ENCODE measurements around the gene NR0B1. TPM values are rescaled to one million over a fixed set of nuclear protein-coding genes. Genes with fewer than 3 reads are reported as not detected.

Gene NR0B1
- total RNA-seq, 1 donor from 2014 or later: not detected

- Mint-ChIP-seq H3K27ac (ENCODE audit: unreplicated experiment) (no peak overlapping the region), H3K27me3 (ENCODE audit: low read depth) (peaks cover 2% of the 10 kb centered on the region)
These were observed 12.6 kb downstream of the NR0B1 start for GRCh38 chrX:30296408-30297254.

DNA sequence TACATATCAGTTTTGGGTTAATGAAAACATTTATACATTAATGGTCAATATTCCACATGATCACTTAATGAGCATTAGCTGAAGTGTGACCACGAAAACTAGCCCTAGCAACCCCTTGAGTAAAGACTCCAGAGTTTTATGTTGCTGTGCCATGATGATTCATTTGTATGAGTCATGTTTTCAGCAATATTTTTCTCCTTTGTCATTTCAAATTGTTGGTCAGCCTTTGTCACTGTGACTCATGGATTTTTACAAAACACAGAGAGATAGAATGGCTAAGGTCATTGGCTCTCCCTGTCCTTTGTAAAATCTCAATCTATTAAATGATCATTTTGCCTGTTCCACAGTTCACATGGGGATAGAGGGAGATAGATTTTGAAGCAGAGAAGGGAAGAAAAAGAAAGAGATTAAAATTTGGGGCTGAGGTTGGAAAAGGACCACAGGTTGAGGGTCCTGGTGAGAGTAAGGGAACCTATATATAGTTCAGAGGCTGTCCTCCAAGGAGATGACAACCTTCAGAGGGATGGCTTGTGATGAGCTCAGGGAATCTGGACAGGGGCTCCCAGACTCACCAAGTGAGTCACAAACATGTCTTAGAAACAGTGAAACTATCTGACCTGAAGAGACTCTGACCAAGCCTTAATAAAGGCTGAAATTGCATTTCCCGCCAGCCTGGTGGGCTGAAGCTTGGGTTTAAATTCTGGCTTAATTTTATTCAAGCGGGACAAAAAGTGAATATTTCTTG, 25.6 kb downstream of the NR0B1 start:
- no peak for TF ChIP-seq CTCF (IDR thresholded peaks at IDR 0.05)
- Mint-ChIP-seq H3K36me3 (ENCODE audit: low read depth) (no peaks in the 10 kb centered on the region), H3K4me1 (ENCODE audit: low read depth) (peaks cover 21% of the 10 kb centered on the region), H3K9me3 (ENCODE audit: low read depth) (no peaks in the 10 kb centered on the region), H3K27me3 (ENCODE audit: low read depth) (no peaks in the 10 kb centered on the region), H3K4me3 (ENCODE audit: unreplicated experiment) (no peak overlapping the region), H3K27ac (ENCODE audit: unreplicated experiment) (peak overlapping the region; percentile 92)
- no peak for DNase-seq (ENCODE audit: low spot score)

More at GRCh38 chrX:30296408-30297254, 12.6 kb downstream of the NR0B1 start:
- H3K9me3 Mint-ChIP-seq (ENCODE audit: low read depth): no peaks in the 10 kb centered on the region
- no peak overlapping the region for H3K4me3 Mint-ChIP-seq (ENCODE audit: unreplicated experiment)
- no peaks in the 10 kb centered on the region for H3K36me3 Mint-ChIP-seq (ENCODE audit: low read depth)
- H3K4me1 Mint-ChIP-seq (ENCODE audit: low read depth): no peaks in the 10 kb centered on the region
- TF ChIP-seq CTCF (IDR thresholded peaks at IDR 0.05): no peak
- no peak for DNase-seq (ENCODE audit: low spot score)

DNA sequence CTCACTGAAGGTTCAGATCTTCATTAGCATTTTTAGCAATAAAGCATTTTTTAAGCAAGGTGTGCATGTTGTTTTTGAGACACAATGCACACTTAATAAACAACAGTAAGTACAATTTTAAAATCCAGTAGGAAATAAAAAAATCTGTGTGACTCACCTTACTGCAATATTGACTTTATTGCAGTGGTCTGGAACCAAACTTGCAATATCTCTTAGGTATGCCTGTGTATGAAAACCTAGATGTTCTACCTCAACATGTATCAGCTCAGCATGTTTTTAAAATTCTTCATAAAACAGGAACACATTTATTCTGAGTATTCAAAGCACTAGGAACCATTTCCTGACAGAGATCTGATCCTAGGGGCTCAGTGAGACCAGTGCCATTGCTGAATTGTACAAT, 26.7 kb downstream of the NR0B1 start:
- no peak overlapping the region for H3K4me3 Mint-ChIP-seq (ENCODE audit: unreplicated experiment)
- no peak for DNase-seq (ENCODE audit: low spot score)
- H3K36me3 Mint-ChIP-seq (ENCODE audit: low read depth): no peaks in the 10 kb centered on the region
- H3K4me1 Mint-ChIP-seq (ENCODE audit: low read depth): peaks cover 21% of the 10 kb centered on the region
- H3K9me3 Mint-ChIP-seq (ENCODE audit: low read depth): no peaks in the 10 kb centered on the region
- TF ChIP-seq CTCF (IDR thresholded peaks at IDR 0.05): no peak
- H3K27ac Mint-ChIP-seq (ENCODE audit: unreplicated experiment): peak overlapping the region; percentile 2
- H3K27me3 Mint-ChIP-seq (ENCODE audit: low read depth): no peaks in the 10 kb centered on the region

DNA sequence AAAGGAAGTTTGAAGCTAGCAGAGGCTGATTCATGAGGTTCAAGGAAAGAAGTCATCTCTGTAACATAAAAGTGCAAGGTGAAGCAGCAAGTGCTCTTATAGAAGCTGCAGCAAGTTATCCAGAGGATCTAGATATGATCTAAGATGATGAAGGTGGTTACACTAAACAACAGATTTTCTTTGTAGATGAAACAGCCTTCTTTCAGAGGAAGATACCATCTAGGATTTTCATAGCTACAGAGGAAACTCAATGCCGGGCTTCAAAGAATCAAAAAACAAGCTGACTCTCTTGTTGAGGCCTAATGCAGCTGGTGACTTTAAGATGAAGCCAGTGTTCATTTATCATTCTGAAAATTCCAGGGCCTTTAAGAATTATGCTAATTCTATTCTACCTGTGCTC, 28.8 kb downstream of the NR0B1 start:
- no peaks in the 10 kb centered on the region for H3K27me3 Mint-ChIP-seq (ENCODE audit: low read depth)
- DNase-seq (ENCODE audit: low spot score): no peak
- TF ChIP-seq CTCF (IDR thresholded peaks at IDR 0.05): no peak
- H3K36me3 Mint-ChIP-seq (ENCODE audit: low read depth): no peaks in the 10 kb centered on the region
- no peaks in the 10 kb centered on the region for H3K9me3 Mint-ChIP-seq (ENCODE audit: low read depth)
- no peak overlapping the region for H3K4me3 Mint-ChIP-seq (ENCODE audit: unreplicated experiment)
- H3K4me1 Mint-ChIP-seq (ENCODE audit: low read depth): peaks cover 21% of the 10 kb centered on the region
- H3K27ac Mint-ChIP-seq (ENCODE audit: unreplicated experiment): no peak overlapping the region

- no peak overlapping the region for H3K4me3 Mint-ChIP-seq (ENCODE audit: unreplicated experiment)
- no peaks in the 10 kb centered on the region for H3K9me3 Mint-ChIP-seq (ENCODE audit: low read depth)
- H3K27me3 Mint-ChIP-seq (ENCODE audit: low read depth): no peaks in the 10 kb centered on the region
- no peak overlapping the region for H3K27ac Mint-ChIP-seq (ENCODE audit: unreplicated experiment)
- H3K4me1 Mint-ChIP-seq (ENCODE audit: low read depth): peaks cover 9% of the 10 kb centered on the region
- H3K36me3 Mint-ChIP-seq (ENCODE audit: low read depth): no peaks in the 10 kb centered on the region
- DNase-seq (ENCODE audit: low spot score): no peak
- TF ChIP-seq CTCF (IDR thresholded peaks at IDR 0.05): no peak
These were observed 30.8 kb downstream of the NR0B1 start for GRCh38 chrX:30278365-30278764.
